Stimulated activated CD4-positive, alpha-beta T cell treated with anti-CD3 and anti-CD28 coated beads, Interleukin-15, amount 100 ng/mL, for 24 hours (primary cell): ENCODE results near the gene FOXP4.
A peak's percentile ranks its signal among the peaks of the same experiment; 100 is the strongest.

ENCODE experiments used
- DNase-seq: peaks from one replicate; pipeline ENCODE4 v3.0.0-alpha.2; 2020

FOXP4 gene

DNA sequence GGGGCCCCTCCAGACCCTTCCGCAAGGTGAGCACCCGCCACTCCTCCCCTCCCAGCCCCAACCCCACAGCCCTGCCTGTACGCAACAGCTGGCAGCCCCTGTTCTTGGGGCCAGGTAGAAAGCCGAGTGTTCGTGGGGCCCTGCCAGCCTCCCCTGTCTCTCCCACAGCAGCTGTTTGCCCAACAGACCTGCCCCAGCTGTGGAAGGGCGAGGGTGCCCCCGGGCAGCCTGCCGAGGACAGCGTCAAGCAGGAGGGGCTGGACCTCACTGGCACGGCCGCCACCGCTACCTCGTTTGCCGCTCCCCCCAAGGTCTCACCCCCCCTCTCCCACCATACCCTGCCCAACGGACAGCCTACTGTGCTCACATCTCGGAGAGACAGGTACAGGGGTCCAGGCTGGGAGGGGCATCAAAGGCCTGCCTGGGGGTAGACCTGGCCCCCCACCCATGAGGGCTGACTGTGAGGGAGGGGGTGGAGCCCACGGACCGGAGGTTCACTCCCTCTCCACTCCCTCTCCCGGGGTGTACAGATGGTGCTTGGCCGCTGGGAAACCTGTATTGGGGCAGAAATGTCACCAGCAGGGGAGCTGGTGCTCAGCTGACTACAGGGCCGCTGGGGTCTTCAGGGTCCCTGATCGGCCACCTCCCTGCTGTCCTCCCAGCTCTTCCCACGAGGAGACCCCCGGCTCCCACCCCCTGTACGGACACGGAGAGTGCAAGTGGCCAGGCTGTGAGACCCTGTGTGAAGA lies 41.1 kb downstream of the FOXP4 start:
- no peak for DNase-seq

GRCh38 chr6:41588111-41588510 lies 41.9 kb downstream of the FOXP4 start:
- no peak for DNase-seq

GRCh38 chr6:41589223-41589622 lies 43.0 kb downstream of the FOXP4 start:
- no peak for DNase-seq

DNA sequence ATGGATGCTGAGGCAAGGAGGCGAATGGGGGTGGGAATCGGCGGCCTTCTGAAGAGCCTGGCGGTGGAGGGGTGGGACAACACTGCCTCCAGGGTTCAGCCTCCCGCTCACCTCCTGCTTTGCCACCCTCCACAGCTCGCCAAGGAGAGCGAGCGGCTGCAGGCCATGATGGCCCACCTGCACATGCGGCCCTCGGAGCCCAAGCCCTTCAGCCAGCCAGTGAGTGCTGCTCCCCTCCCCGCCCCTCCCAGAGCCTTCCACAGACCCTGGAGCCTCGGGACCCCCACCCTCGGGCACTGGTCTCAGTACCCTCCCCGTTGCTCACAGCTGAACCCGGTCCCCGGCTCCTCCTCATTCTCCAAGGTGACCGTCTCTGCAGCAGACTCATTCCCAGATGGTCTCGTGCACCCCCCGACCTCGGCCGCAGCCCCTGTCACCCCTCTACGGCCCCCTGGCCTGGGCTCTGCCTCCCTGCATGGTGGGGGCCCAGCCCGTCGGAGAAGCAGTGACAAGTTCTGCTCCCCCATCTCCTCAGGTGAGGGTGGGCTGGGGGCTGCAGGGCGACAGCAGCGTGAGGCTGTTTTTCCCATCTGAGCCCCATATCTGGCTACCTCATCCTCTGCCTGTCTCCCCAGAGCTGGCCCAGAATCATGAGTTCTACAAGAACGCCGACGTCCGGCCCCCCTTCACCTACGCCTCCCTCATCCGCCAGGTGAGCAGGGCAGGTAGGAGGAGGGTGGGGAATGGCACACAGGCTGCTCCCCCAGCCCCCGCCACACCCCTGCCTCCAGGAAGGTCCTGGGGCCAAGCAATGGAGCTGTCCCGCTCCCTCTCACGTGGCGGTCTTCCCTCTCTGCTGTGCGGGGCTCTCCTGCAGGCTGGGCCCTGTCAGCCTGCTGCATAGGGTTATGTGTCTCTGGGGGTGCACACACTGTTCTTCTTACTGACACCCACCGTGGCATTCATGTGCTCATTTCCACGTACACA lies 43.7 kb downstream of the FOXP4 start:
- no peak for DNase-seq

DNA sequence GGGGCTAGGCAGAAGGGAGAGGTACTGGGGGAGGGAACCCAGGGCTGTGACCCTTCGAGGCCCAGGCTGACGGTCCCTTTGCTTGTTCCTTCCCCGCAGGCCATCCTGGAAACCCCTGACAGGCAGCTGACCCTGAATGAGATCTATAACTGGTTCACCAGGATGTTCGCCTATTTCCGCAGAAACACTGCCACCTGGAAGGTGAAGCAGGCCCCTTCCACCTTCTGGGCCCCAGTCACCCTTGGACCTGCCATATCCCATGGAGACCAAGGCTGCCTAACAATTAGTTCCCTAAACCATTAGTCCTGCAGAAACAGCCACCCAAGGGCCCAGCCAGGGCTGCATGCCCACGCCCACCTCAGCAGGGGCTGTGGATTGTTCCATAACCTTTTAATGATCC lies 44.9 kb downstream of the FOXP4 start:
- no peak for DNase-seq

DNA sequence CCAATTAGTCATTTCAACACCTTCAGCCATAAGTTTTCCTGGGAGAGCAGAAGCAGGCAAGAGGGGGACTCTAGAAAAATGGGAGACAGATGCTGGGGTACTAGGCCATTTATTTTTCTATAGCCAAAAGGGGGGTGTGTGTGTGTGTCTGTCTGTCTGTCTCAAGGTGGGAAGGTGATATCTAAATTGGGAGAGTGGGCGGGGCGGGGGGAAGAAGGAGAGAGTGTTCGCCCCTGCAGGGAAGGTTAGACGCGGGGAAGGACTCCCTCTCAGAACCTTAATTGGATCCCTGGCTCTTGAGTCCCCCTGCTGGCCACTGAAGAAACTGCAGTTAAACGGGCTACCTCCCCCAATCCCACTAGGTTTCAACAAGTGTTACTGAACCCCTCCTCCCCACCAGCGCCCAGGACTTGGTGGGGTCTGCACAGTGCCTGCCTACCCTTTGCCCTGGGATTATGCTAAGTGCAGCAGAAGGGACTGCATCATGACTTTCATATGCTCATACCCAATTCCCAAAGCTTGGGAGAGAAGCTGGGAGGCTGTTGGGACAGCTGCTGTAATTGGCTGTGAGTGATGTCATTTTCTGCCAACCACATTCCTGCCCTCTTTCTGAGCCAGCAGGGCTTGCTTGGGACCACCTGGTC lies 45.8 kb downstream of the FOXP4 start:
- peak; percentile 82 for DNase-seq

- no peak for DNase-seq
Measured at GRCh38 chr6:41593406-41593805, 47.2 kb downstream of the FOXP4 start.

DNA sequence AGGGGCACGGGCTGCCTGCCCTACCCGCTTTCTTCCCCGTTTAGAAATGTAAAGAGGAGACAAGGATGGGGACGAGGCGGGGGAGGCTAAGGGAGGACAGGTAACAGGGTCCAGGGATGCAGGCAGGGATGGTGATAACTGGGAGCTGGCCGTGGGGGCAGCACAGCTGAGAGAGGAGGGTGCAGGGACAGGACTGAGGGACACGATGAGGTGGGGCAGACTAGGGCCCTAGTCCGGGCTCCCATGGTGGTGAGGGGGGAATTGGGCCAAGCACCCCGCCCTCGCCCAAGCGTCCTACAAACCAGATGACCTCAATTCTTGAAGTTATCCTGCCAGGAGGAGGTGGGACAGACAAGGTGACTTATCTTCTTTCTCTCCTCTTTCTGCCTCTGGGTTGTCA lies 47.7 kb downstream of the FOXP4 start:
- DNase-seq = no peak

DNA sequence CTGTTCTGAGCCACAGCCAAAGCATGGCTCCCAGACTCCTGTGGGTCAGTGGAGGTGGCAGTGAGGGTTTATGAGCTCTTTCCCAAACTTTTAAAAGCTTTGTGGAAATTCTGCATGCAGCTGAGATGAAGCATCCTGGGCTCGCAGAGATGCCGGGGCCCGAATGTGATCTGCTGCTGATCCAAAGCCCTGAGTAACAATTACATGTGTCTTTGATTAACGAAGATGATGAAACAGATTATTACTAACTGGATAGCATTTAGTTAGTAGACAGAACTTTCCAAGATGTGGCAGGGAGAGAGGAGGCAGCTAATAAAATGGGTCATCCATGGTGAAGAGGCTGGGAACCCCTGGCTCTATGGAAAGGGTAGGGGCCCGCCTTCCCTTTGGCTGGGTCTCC lies 48.1 kb downstream of the FOXP4 start:
- DNase-seq = no peak

DNA sequence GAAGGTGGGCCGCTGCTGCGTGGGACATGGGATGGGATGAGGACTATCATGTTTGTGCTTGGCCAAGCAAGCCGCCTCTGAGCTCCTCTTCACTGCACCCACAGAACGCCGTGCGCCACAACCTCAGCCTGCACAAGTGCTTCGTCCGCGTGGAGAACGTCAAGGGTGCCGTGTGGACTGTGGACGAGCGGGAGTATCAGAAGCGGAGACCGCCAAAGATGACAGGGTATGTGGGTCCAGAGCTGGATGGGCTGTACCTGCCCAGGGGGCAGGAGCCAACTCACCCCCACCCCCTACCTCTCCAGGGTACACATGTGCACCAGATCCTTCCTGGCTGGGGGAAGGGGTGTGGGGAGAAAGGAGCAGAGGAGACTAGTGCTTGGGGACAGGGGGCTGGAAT lies 48.6 kb downstream of the FOXP4 start:
- DNase-seq = no peak

GRCh38 chr6:41595166-41595565 lies 49.0 kb downstream of the FOXP4 start:
- no peak for DNase-seq

DNA sequence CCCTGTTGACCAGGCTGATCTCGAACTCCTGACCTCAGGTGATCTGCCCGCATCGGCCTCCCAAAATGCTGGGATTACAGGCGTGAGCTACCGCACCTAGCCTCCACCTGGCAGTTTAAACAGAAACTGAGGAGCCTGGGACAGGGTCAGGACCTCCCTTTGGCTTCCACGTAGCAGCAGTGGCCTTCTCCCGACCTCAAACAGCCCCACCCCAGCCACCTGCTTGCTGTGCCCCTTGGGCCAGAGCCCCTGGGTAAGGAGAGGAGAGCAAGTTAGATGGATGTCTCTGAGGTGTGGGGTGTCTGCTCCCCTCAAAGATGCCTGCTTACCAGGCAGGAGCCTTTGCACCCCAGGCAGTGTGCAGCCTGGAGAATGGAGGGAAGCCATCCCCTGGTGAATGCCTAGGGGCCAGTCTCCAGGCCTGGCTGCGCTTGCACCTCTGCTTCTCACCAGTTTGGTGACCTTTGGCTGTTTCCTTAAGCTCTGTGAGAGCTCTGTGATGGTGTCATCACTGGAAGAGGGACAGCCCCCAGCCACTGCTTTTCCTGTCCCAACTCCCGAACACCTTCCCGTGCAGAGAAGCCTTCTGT lies 50.0 kb downstream of the FOXP4 start:
- no peak for DNase-seq

DNA sequence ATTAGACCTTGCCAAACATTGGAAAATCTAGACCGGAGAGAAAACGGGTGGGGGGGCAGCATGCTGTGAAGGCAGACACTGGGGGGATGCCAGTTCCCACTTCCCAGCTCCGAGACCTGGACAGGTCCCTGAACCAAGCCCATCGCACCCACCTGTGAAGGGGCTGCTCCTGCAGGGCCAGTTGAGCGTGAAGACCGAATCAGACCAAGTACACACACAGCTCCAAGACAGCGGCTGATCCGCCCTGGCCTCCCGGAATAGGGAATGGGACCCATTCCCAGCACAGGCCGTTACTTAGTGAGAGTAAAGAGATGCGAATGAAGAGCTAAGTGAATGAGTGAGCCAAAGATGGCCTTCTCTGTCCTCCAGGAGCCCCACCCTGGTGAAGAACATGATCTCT lies 50.6 kb downstream of the FOXP4 start:
- DNase-seq = no peak

- no peak for DNase-seq
Measured at GRCh38 chr6:41597246-41598000, 51.2 kb downstream of the FOXP4 start.

- DNase-seq = no peak
Measured at GRCh38 chr6:41598670-41599014, 52.5 kb downstream of the FOXP4 start.

GRCh38 chr6:41599015-41599851 lies 53.1 kb downstream of the FOXP4 start:
- no peak for DNase-seq

GRCh38 chr6:41599852-41600445 lies 53.8 kb downstream of the FOXP4 start:
- DNase-seq = no peak

DNA sequence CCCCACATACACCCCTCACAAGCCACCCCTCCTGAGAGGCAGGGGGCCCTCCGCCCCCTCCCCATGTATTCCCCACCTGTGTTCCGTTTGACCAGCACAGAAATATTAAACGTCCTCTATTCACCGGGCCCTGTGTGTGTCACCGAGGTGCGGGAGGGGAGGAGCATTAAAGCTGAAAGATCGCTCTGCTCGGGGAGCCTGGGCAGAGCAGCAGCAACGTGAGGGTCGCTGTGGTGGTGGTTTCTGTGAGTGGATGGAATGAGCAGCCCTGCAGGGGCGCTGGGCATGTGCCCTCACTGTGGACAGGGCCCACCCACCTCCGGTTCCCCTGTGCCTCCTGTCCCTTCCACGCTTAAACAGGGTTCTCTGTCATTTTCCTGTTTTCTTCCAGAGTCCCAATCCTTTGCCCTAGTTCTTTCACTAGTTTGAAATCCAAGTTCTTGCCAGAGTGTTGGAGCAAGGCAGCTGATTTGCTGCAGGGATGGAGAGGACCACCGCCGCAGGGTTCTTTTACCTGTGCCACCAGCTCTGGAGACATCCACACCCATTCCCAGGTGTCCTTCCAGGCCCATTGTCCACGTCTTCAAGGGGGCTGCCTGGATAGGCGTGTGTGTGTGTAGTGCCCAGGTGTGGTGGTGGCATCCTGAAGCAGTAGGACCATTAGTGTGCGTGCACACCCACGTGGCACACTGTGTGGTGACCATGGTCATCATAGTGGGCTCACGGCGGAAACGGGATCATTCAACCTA lies 54.5 kb downstream of the FOXP4 start:
- no peak for DNase-seq

- DNase-seq = no peak
Measured at GRCh38 chr6:41601248-41601549, 55.0 kb downstream of the FOXP4 start.

- DNase-seq = no peak
Measured at GRCh38 chr6:41602422-41602743, 56.2 kb downstream of the FOXP4 start.
